PC-9 (cell line): ENCODE results near the gene OIT3.

Experiments
- CTCF ChIP-seq: fragments of 200-600 bp; sonication (generic); conservative IDR thresholded peaks from 2 replicates; pipeline ENCODE4 v1.6.1; 2017; ENCODE audit warnings: mixed run types, antibody characterized with exemption, mild to moderate bottlenecking, moderate library complexity
- EZH2 ChIP-seq: fragments of 200-600 bp; sonication (generic); IDR thresholded peaks from 2 replicates; pipeline ENCODE4 v1.8.0; 2017; ENCODE audit warnings: antibody characterized with exemption, low read depth

- TF ChIP-seq CTCF: no peak
- TF ChIP-seq EZH2: no peak
Measured at GRCh38 chr10:72850861-72851260, 42.7 kb upstream of the OIT3 start.
